GOT3 (cell line): ENCODE results near the gene PPAT.
"Not testable (repeated sequence)": the region's sequence is repeated elsewhere in the genome, so short reads cannot be mapped to it uniquely, and the experiment has no call there.

Experiments
- DNase-seq: peaks from one replicate; lab custom pipeline; 2025; ENCODE audit warnings: mixed read lengths; lab: John Stamatoyannopoulos, UW

The PPAT gene

DNA sequence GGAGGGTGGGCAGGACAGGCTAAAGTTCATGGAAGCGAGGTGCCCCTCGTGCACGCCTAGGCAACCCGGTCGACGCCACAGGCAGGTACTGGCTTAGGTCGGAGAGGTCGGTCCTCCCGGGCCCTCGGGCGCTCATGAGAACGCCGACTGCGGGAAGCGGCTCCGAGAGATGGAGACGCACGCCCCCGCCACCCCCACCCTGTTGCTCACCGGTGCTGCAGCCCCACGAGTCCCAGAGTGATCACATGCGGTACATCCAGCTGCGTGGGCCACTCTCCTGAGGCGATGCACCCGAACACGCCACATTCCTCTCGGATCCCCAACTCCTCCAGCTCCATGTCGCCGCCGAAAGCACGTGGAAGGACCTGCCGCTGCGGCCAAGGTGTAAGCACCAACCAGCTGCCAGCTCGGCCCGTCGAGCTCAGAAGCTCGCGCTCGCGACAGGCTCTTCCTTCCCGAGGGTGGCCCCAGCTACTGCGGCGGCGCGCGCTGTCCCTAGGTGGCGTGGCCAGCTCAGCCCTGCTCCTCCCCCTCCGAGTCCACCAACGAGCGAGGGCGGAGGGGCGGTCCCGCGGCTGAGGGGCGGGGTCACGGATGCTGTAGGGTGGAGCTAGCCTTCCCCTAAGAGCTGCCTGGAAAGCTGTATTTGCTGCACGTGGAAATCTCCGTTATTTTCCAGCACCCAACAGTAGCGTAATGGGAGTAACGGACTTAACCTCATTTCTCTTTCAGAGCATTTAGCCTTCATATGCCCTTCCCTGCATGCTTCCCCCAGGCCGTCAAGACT lies at the start of gene PPAT:
Gene PPAT, minus strand, starts transcription at position 476 of the 787 bp plus-strand sequence. Its CDS starts 138 bp downstream, at position 338.
- DNase-seq = peak; percentile 82

DNA sequence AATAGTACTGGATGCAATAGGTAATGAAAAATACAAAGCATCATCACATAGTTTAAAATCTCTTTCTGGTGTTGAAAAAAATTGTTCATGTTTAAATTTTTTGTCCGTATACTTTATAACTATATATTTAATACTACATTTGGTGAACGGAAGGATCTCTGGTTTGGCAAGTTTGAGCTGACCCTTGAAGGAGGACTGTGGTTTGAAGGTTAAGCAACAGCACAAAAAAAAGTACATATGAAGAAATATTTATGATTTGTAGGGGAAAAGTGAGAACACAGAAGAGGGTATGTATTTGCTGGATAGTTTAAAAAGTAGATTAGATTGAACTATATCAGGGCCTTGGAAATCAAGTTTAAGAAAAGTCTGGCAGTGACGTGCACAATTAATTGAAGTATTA lies 45.3 kb upstream of the PPAT start:
- no peak for DNase-seq

DNA sequence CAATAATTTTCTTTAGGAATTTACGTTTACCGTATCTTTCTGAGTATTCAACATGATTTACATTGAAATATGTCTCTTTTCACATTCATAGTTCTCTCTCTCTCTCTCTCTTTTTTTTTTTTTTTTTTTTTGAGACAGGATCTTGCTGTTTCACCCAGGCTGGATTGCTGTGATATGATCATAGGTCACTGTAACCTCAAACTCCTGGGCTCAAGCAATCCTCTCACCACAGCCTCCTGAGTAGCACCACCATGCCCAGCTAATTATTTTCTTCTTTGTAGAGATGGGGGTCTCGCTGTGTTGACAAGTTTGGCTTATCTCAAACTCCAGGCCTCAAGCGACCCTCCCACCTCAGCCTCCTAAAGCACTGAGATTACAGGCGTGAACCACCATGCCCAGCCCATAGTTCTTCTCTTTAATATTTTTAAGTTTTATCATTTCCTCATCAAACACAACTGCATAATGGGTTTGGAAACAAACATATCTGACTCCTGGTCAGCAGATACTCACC lies 41.8 kb upstream of the PPAT start:
- DNase-seq = no peak

DNA sequence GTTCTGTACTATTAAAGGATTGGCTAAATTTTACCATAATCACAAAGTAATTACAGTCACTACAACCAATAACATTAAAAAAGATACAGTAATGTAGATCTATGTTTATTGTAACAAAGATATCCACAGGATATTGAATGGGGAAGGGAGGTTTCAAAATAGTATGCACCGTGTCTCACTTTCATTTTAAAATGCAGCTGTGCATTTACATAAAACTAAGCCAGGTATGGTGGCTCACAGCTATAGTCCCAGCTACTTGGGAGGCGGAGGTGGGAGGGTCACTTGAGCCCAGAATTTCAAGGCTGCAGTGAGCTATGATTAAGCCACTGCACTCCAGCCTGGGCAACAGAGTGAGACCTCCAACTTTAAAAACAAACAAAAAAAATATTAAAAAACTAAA lies 40.5 kb upstream of the PPAT start:
- DNase-seq = no peak

DNA sequence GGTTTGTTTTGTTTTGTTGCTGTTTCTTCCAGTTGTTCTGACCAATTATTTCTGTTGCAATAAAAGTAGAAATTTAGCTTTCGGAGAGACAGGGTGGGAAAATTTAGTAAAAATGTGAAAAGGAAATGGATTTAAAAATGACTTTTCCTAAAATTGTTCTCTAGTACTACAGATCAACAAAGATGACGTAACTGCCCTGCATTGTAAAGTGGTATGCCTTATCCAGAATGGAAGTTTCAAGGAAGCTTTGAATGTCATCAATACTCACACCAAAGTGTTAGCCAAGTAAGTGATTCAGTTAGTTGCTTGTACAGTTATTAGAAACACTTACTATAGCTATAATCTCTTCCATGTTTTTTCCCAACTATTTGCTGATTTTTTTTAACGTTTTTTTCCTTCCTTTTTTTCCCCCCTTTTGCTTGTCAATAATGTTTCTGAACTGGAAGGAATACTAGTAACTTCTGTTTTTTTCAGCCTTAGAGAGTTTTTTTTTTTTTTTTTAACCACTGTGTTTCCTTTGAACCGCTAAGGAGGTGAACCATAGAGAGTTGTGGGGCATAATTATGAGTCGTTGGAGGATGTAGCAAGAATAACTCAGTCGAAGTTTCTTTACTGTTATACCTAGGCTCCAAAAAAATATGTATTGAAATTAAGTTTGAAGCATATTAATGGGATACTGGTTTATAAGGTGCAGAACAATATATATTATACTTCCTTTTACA lies 34.2 kb upstream of the PPAT start:
- no peak for DNase-seq

DNA sequence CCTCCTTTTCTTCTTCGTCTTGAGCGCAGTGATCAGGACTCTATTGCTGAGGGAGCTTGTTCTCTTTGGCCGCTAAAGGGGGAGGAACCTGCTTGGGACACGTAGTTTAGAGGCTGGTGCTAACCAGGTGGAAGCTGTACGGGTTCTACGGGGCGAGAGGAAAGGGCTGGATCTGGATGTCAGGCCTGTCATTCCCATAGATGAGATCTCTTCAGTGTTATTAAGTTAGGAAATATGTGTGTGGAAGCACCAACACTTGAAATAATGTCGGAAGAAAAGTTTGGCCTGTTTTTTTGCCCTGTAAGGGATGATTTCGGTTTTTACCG lies 32.6 kb upstream of the PPAT start:
- no peak for DNase-seq

DNA sequence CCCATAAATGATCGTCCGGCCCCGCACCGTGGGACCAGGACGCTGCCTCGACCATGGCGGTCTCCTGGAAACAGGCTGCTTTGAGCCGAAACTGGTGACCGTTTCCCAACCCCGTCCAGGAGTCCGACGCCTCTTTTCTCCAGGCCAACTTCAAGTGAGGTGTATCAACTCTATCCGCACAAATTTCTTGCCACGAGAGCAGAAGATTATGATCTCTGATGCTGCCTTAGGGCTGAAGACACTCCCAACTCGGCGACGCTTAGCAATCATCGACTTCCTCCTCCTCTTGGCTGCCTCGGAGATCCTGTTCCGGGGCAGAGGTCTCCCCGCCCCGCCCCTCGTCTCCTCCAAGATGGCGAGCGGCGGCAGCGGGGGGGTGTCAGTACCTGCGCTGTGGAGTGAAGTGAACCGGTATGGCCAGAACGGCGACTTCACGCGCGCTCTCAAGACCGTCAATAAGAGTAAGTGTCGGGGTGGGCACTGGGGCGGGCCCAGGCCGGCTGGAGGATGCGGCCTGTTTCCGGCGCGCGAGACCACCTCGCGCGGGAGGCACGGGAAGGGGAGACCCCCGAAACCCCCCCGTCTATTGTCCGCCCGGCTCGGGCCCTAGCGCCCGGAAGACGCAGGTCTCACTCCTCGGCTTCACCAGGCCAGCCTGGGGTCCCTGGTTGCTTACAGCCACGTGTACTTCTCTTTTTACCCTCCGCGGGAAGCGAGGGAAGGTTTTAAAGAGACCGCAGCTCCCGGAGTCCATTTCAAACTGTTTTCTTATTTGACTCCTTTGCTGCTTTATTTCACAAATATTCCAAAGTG lies 32.1 kb upstream of the PPAT start, which contains the start of gene SRP72:
Gene SRP72, plus strand, starts transcription at position 334 of the 813 bp plus-strand sequence. Its CDS starts 19 bp downstream, at position 353.
- peak; percentile 14 for DNase-seq

DNA sequence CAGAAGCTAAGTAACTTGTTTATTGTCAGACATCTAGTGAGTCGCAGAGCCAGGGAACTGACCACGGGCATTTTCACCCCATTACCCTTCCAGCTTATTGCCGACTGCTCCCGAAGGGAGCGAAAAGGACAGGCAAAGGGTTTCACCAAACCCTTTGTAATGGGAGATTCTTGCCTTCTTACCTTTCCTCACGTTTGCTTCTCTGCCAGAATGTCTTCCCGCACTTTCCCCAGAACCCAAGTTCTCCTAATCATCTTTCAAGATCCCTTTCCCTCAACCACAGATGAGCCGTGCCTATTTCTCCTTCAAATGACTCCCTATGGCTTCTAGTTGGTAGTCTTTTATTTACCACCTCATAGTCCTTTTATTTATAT lies 31.5 kb upstream of the PPAT start:
- DNase-seq = no peak

DNA sequence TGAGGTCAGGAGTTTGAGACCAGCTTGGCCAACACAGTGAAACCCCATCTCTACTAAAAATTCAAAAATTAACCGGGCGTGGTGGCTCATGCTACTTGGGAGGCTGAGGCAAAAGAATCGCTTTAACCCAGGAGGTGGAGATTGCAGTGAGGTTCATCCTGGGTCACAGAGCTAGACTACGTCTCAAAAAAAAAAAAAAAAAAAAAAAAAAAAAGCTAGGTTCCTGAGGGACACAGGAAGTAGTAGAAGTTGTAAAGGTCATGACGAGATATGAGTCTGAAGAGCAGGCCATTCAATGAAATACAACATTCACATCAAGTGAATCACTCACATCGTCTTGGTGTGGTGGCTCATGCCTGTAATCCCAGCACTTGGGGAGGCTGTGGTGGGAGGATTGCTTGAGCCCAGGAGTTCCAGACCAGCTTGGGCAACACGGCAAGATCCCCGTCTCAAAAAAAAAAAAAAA lies 30.9 kb upstream of the PPAT start:
- not testable (repeated sequence) for DNase-seq

DNA sequence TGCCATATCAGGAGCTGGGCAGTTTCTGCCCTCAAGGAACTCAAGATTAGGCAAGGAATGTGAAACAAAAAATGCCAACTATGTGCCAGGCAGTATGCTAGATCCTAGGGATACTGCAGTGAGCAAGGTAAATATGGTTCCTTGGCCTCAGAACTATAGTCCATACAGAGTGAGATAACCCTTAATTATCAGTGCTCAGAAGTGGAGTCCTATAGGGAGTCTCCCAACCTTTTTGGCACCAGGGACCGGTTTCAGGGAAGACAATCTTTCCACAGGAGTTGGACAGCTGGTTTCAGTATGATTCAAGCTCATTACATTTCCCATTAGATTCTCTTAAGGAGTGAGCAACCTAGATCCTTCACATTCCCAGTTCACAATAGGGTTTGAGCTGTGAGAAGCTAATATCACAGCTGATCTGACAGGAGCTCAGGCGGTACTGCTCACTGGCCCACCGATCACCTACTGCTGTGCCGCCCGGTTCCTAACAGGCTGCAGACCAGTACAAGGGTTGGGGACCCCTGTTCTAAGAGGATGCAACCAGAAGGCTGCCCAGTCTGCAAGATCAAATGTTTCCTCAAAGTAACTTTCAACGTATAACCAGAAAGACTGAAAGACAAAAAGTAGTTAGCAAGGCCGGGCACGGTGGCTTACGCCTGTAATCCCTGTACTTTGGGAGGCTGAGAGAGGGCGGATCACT lies 30.3 kb upstream of the PPAT start:
- no peak for DNase-seq

DNA sequence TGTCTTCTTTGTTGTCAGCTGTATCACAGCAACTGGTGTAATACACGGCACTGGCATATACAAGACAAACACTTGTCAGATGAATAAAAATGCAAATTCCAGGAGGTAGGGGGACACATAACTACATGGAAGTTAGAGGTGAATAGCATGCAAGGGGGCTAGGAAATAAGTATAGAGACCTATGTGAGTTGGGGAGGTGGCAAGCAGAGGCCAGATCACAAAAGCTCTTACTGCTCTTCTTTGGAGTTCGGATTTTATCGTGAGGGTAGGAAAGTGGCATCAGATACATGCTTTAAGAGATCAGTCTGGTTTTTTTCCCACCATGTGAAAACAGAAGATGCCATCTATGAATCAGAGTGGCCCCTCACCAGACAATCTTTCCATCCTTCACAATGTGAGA lies 29.2 kb upstream of the PPAT start:
- DNase-seq = no peak

DNA sequence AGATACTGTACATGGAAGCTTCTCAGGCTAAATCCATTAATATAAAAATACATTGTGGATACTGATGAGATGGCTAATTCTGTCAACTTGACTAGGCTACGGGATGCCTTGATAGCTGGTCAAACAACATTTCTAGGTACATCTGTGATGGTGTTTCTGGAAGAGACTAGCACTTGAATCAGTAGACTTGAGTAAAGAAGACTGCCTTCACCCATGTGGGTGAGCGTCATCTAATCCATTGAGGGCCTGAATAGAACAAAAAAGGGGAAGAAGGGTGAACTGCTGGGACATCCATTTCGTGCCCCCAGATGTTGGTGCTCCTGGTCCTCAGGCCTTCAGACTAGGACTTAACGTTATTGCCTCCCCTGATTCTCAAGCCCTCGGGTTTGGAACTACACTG lies 28.3 kb upstream of the PPAT start:
- no peak for DNase-seq

DNA sequence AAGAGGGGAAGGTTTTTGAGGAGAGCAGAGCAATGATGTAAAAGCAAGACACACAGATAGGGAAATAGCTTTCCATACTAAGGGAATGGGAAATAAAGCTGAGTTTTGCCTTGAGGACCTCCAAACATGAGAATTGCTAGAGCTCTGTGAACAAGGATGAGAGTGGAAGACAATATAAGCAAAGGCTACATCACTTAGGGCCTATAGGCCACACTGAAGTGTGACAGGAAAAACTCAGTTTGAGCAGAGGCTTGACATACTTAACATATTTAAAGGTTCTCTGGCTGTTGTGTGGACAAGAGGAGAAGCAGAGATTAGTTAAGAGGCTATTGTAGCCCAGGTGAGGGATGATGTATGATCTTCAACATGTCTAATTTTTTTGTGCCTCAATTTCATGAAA lies 26.7 kb upstream of the PPAT start:
- DNase-seq = no peak

DNA sequence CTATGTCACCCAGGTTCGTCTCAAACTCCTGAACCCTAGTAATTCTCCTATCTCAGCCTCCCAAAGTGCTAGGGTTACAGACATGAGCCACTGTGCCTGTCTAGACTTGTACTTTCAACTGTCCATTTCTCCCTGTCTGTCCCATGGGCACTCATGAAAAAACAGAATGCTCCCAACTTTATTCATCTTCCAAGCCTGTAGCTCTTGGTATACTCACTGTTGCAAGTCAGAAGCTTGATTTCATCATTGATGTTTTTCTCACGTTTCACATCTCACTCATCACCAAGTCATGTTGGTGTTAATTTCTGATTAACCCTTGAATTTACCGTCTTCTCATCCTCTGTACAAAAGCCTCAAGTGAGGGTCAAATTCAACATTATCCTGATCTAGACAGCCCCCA lies 24.7 kb upstream of the PPAT start:
- DNase-seq = no peak

DNA sequence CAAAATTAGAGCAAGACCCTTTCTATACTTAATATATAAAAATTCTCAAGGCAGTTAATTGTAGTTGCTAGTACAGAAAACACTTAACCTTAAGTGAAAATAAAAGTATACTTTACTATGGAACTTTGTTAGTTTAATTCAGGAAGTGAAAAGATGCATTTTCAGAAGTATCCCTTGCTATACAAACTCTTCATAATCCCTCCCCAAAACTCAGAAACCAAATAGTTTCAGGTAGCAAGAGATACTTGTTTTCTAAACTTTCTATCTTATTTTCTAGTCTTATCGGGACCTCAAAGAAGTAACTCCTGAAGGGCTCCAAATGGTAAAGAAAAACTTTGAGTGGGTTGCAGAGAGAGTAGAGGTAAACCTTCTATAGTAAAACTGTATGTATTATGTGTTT lies 14.9 kb upstream of the PPAT start:
- no peak for DNase-seq

DNA sequence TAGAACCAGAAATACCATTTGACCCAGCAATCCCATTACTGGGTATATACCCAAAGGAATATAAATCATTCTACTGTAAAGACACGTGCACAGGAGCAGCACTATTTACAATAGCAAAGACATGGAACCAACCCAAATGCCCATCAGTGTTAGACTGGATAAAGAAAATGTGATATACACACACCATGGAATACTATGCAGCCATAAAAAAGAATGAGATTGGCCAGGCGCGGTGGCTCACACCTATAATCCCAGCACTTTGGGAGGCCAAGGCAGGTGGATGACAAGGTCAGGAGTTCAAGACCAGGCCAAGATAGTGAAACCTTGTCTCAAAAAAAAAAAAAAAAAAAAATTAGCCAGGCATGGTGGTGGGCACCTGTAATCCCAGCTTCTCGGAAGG lies 14.1 kb upstream of the PPAT start:
- DNase-seq = not testable (repeated sequence)

DNA sequence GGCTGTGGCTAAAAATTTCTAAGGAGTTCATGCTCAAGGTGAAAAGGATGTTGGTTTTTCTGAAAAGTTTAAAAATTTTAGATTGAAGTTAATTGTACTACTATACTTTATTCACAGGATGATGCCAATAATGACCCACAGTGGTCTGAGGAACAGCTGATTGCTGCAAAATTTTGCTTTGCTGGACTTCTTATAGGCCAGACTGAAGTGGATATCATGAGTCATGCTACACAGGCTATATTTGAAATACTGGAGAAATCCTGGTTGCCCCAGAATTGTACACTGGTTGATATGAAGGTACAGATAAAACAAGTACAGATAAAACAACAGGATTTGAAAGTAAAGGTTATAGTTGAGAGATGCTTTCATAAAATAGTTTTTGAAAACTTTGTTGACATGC lies 12.9 kb upstream of the PPAT start:
- DNase-seq = no peak

DNA sequence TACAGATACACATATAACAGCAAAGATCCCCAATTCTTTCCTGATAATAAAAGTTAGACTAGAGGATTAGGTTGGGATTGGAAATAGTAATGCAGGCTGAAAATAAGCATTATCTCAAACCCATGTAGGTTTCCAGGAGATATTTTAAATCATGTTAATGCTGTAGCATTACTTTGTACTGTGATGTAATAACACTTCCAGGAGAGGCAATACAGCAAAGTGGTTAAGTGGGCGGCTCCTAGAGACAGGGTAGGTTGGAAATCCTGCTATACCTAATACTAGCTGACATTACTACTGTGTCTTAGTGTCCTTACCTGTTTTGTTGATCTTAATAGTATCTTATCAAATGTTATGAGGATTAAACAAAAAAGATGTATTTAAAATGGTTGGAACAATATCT lies 10.3 kb upstream of the PPAT start:
- no peak for DNase-seq

DNA sequence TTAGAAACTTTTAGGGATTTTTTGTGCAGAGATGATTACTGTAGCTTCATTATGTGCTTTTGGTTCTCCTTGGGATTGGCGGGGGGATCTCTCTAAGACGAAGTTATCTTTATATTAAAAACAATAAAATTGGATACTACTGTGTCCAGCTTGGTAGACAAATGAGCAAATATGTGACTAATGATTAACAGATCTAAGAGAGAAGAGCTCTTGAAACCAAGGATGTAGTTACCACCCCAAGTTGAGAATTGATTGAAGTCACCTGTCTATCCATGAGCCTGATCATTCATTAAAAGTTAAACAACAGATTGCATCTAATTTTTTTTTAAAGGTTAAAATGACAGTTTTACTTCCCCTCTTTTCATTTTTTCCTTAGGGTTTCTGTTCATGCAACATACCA lies 9.3 kb upstream of the PPAT start:
- DNase-seq = no peak

DNA sequence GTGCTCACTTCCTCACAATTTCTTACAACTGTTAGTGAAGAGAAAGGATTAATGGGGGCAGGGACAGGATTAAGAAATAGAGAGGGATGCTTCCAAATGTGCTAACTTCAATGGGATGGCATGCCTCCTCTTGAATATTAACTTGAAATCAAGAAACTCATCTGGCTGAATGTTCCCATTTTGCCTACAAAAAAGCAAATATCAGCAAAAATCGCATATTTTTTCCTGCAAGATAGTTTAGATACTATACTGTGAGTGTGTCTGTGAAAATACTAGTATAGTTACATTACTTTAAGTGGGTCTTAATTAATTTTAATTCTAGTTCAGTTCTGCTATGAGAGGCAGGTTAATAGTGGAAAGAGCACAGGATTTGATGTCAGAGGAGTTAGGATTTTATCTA lies 5.6 kb upstream of the PPAT start:
- no peak for DNase-seq

DNA sequence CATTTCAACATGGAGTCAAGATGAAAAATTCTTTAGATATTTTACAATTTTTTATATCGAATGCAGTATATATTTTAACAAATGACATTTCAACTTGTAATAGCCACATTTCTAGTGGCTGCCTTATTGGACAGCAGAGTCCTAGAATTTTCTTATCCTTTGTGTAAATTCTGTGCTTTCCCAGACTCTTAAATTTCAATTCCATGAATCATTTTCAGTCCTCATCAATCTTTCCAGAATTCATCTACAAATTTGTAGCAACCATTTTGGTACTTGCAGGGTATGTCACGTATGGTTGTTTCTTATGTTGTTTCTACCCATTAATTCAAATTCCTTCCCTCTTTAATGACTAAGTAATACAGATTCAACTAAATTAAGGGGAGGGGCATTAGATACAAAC lies 3.4 kb upstream of the PPAT start:
- DNase-seq = no peak

DNA sequence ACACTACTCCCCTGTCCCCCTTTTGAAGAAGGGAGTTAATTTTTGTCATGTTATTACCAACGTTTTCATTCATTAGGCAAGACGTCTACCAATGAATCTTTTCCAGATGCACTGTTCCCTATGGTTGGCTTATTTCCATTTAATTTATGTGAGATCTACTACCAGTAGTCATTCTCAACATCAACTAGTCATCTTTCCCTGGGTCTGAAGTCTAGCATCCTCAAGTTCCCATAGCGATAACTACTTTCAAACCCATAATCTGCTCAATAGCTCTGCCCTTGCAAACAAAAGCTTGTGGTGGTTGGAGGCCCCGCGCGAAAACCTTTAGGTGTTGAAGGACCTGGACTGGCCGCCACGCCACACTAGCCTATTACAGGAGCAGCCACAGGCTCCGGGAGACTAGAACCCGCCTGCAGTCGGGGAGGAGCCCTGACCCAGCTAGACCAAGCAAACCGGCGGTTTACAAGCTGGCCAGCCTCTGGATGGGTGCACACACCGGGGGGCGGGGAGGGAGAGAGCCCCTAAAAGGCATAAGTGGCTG lies 746 bp downstream of the PPAT start:
- DNase-seq = no peak
